Keratinocyte (primary cell): ENCODE measurements around the gene TNS2. TPM values are rescaled to one million over a fixed set of nuclear protein-coding genes. Genes with fewer than 3 reads are reported as not detected.

Source experiments
- DNase-seq: peaks from one replicate; pipeline ENCODE4 v3.0.0-alpha.2; 2011; ENCODE audit warnings: low read depth, missing footprints, low spot score
- FAIRE-seq: peaks from 2 replicates; lab custom pipeline; 2011; peaks lifted over from hg19 to GRCh38; lab: Jason Lieb, UNC
- H2AFZ ChIP-seq: 2 replicates; pipeline ENCODE4 v1.6.0; 2012; ENCODE audit warnings: low read length, control low read depth, inconsistent platforms; ENCODE audit not compliant: control insufficient read depth
- H3K27ac ChIP-seq: 2 replicates; pipeline ENCODE4 v1.5.1; 2011; ENCODE audit warnings: low read length; ENCODE audit not compliant: control insufficient read depth, insufficient read depth
- H3K27me3 ChIP-seq: 3 replicates; pipeline ENCODE4 v1.6.0; 2011; ENCODE audit warnings: low read length; ENCODE audit not compliant: control insufficient read depth, insufficient read depth; ENCODE audit errors: extremely low read depth
- H3K36me3 ChIP-seq, 2 experiments: 2 replicates in 1 of 2; 3 replicates in 1 of 2; pipeline ENCODE4 v1.5.1; 2011; ENCODE audit warnings: low read length in 2 of 2, mild to moderate bottlenecking in 1 of 2; ENCODE audit not compliant: control insufficient read depth in 2 of 2, insufficient read depth in 2 of 2; ENCODE audit errors: extremely low read depth in 1 of 2
- H3K4me1 ChIP-seq: 3 replicates; pipeline ENCODE4 v1.5.1; 2011; ENCODE audit warnings: low read length; ENCODE audit not compliant: control insufficient read depth, insufficient read depth; ENCODE audit errors: extremely low read depth
- H3K4me2 ChIP-seq: 3 replicates; pipeline ENCODE4 v1.6.0; 2011; ENCODE audit warnings: low read depth, low read length; ENCODE audit not compliant: control insufficient read depth, insufficient read depth; ENCODE audit errors: extremely low read depth
- H3K4me3 ChIP-seq, 3 experiments: fragments of 200-600 bp in 1 of 3; sonication (generic) in 1 of 3; 2 replicates in 2 of 3; 3 replicates in 1 of 3; pipeline ENCODE4 v1.5.1; 2011 to 2016; ENCODE audit warnings: low read length in 3 of 3, mild to moderate bottlenecking in 3 of 3, control low read depth in 2 of 3, inconsistent platforms in 1 of 3, low read depth in 1 of 3, mixed read lengths in 1 of 3, mixed run types in 1 of 3, moderate library complexity in 1 of 3; ENCODE audit not compliant: control insufficient read depth in 2 of 3, insufficient read depth in 2 of 3; ENCODE audit errors: extremely low read depth in 1 of 3
- H3K79me2 ChIP-seq: 2 replicates; pipeline ENCODE4 v1.6.0; 2012; ENCODE audit warnings: low read length; ENCODE audit not compliant: control insufficient read depth, insufficient read depth
- H3K9ac ChIP-seq: 3 replicates; pipeline ENCODE4 v1.6.0; 2011; ENCODE audit warnings: low read length; ENCODE audit not compliant: control insufficient read depth, insufficient read depth; ENCODE audit errors: extremely low read depth
- H3K9me1 ChIP-seq: 3 replicates; pipeline ENCODE4 v1.6.0; 2011; ENCODE audit warnings: low read length; ENCODE audit not compliant: control insufficient read depth, insufficient read depth; ENCODE audit errors: extremely low read depth
- H3K9me3 ChIP-seq: 2 replicates; pipeline ENCODE4 v1.5.1; 2012; ENCODE audit warnings: low read depth, low read length; ENCODE audit not compliant: control insufficient read depth
- H4K20me1 ChIP-seq: 3 replicates; pipeline ENCODE4 v1.6.0; 2011; ENCODE audit warnings: low read length; ENCODE audit not compliant: control insufficient read depth, insufficient read depth; ENCODE audit errors: extremely low read depth
- EZH2 ChIP-seq: IDR thresholded peaks from one replicate; pipeline ENCODE4 v1.6.1; 2012; ENCODE audit warnings: inconsistent platforms, mild to moderate bottlenecking, low read length, moderate library complexity
- dilution Hi-C: fragments of 300-500 bp; cut with MboI; formaldehyde crosslinking; loops from one replicate; pipeline ENCODE4 v1.7.0; 2020; ENCODE audit warnings: low sequenced_read_pairs; ENCODE audit not compliant: extremely low pct_ligation_motif_present
- polyA plus RNA-seq, 5 experiments: library from polyadenylated mRNA; depleted of rRNA in 3 of 5; stranded (reverse) in 3 of 5; stranded (forward) in 1 of 5; unstranded in 1 of 5; fragments of >200 nt; gene quantifications; 1 replicate in 1 of 5; 2 replicates in 3 of 5; 3 replicates in 1 of 5; pipeline versions ENCODE4 v1.2.1 to v1.2.3, GENCODE V29; 2011 to 2012; ENCODE audit warnings: missing spikeins in 2 of 5, low read depth in 1 of 5, low replicate concordance in 1 of 5
- TF ChIP-seq, protein P1 (sequence below), 3 experiments: IDR thresholded peaks in 1 of 3; conservative IDR thresholded peaks in 1 of 3; optimal IDR thresholded peaks in 1 of 3; 2 replicates in 2 of 3; 3 replicates in 1 of 3; pipeline versions ENCODE3 to v1.5.1; 2011; ENCODE audit warnings: low read length in 3 of 3, mild to moderate bottlenecking in 3 of 3, moderate library complexity in 2 of 3, control low read depth in 1 of 3, inconsistent platforms in 1 of 3; ENCODE audit not compliant: insufficient read depth in 2 of 3; ENCODE audit errors: extremely low read depth in 1 of 3

TNS2 gene
- polyA plus RNA-seq, 1 donor (not counting 4 experiments of a cell fraction or from before 2014, with no cell fraction given): 0.80 TPM

DNA sequence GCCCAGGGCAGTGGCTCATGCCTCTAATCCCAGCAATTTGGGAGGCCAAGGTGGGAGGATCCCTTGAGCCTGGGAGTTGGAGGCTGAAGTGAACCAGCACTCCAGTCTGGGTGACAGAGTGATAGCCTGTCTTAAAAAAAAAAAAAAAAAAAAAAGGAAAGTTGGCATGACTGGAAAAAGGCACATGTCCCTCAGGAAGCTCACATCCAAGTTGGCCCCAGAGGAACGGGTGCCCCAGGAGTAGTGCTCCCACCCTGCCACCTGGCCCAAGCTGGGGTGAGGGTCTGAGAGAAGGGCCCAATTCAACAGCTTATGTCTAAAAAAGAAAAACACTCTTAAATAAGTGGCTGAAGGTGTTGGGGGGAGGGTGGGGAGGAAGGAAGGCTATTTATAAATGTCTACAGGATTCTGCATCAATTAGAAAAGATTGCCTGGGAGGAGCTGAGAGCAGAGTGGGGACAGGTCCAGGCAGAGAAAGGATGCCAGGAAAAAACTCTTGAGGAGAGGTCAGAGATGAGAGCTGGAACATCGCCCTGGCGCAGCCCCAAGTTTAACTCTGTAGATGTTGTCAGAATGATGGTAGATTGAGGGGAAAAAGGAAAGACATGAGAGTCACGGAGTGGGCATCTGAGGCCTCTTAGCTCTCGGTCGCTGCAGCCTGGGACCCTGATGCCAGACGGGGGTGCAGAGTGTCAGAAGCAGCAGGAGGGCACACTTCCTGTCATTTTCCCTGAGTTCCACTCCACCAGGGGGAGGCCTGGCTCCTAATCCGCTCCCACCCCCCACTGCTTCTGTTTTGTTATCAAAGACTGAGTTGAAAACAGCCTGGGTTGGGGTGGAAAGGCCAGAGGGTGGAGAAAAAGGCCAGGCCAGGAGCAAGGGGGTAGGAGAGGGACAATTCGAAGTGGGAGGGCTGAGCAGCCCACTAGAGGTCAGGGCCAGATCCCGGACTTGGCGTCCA is 22.0 kb downstream of the TNS2 start:
- no peak overlapping the region for H3K4me2 ChIP-seq
- no peak for TF ChIP-seq EZH2
- TF ChIP-seq, protein P1, sequence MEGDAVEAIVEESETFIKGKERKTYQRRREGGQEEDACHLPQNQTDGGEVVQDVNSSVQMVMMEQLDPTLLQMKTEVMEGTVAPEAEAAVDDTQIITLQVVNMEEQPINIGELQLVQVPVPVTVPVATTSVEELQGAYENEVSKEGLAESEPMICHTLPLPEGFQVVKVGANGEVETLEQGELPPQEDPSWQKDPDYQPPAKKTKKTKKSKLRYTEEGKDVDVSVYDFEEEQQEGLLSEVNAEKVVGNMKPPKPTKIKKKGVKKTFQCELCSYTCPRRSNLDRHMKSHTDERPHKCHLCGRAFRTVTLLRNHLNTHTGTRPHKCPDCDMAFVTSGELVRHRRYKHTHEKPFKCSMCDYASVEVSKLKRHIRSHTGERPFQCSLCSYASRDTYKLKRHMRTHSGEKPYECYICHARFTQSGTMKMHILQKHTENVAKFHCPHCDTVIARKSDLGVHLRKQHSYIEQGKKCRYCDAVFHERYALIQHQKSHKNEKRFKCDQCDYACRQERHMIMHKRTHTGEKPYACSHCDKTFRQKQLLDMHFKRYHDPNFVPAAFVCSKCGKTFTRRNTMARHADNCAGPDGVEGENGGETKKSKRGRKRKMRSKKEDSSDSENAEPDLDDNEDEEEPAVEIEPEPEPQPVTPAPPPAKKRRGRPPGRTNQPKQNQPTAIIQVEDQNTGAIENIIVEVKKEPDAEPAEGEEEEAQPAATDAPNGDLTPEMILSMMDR (optimal IDR thresholded peaks at IDR 0.05 in 1 of 3, IDR thresholded peaks at IDR 0.05 in 1 of 3, conservative IDR thresholded peaks at IDR 0.05 in 1 of 3; ENCODE audit: extremely low read depth in 1 of 3, insufficient read depth in 2 of 3, low read length in 3 of 3): no peak
- peaks cover 7% of the 10 kb centered on the region for H3K9me1 ChIP-seq
- no peaks in the 10 kb centered on the region for H3K79me2 ChIP-seq
- peaks cover 24% of the 10 kb centered on the region for H3K4me1 ChIP-seq
- H3K27me3 ChIP-seq: no peaks in the 10 kb centered on the region
- no peak overlapping the region for H3K27ac ChIP-seq
- DNase-seq (no peak), FAIRE-seq (peak; percentile 20)
- dilution Hi-C loops: no loop called here
- H3K9me3 ChIP-seq: no peaks in the 10 kb centered on the region
- no peaks in the 10 kb centered on the region for H4K20me1 ChIP-seq
- H2AFZ ChIP-seq: no peak overlapping the region
- H3K36me3 ChIP-seq: peaks cover 29 to 36% of the 10 kb centered on the region in 2 experiments
- no peak overlapping the region for H3K9ac ChIP-seq
- no peak overlapping the region for H3K4me3 ChIP-seq

GRCh38 chr12:53073881-53074280 is 24.0 kb downstream of the TNS2 start:
- Histone ChIP-seq H3K36me3 (peaks cover 29 to 31% of the 10 kb centered on the region in 2 experiments), H3K9me1 (peaks cover 7% of the 10 kb centered on the region), H3K27ac (no peak overlapping the region), H3K4me3 (no peak overlapping the region), H3K4me2 (no peak overlapping the region), H3K27me3 (no peaks in the 10 kb centered on the region), H3K9ac (no peak overlapping the region), H3K79me2 (peaks cover 11% of the 10 kb centered on the region), H2AFZ (no peak overlapping the region), H3K4me1 (peaks cover 26% of the 10 kb centered on the region), H3K9me3 (no peaks in the 10 kb centered on the region), H4K20me1 (no peaks in the 10 kb centered on the region)
- DNase-seq (no peak), FAIRE-seq (no peak)
- TF ChIP-seq EZH2: no peak
- TF ChIP-seq, protein P1 (optimal IDR thresholded peaks at IDR 0.05 in 1 of 3, IDR thresholded peaks at IDR 0.05 in 1 of 3, conservative IDR thresholded peaks at IDR 0.05 in 1 of 3; ENCODE audit: extremely low read depth in 1 of 3, insufficient read depth in 2 of 3, low read length in 3 of 3): no peak
- dilution Hi-C loops: no loop called here
